HepG2 (cell line): ENCODE data around the gene NKX6-2. TPM values are rescaled to one million over a fixed set of nuclear protein-coding genes. Genes with fewer than 3 reads are reported as not detected.

Experiments
- ATAC-seq: fragments of 200-7000 bp; cut with Tn5 transposase; 3 replicates; pipeline ENCODE4 v1.9.1; 2020; ENCODE audit warnings: mild to moderate bottlenecking, moderate library complexity
- BruUV-seq: library from RNA; stranded (reverse); fragments of 400-500 nt; replicated peaks from 2 replicates; lab custom pipeline; 2021; lab: Mats Ljungman, UMichigan
- CTCF ChIA-PET: fragments of 300-600 bp; formaldehyde crosslinking; extraction: SDS; loops from one replicate; lab custom pipeline; 2021; ENCODE audit warnings: low total read pairs, inconsistent platforms, low intra/inter-chr PET ratio; lab: Yijun Ruan, JAX
- POLR2A ChIA-PET: fragments of 350-600 bp; sonication (Branson Sonifier 250); formaldehyde crosslinking; loops from one replicate; lab custom pipeline; 2020; ENCODE audit warnings: antibody characterized with exemption, inconsistent platforms; lab: Yijun Ruan, JAX
- DNase-seq: peaks from one replicate; pipeline ENCODE4 v3.0.0-alpha.2; 2015; ENCODE audit warnings: low spot score
- FAIRE-seq: peaks from 3 replicates; lab custom pipeline; 2011; peaks lifted over from hg19 to GRCh38; lab: Jason Lieb, UNC
- H2AFZ ChIP-seq: one replicate; pipeline ENCODE4 v1.6.1; 2011; ENCODE audit warnings: low read length, inconsistent platforms
- H3K27ac ChIP-seq: fragments of 300-600 bp; 3 replicates; pipeline ENCODE4 v1.8.0; 2011; ENCODE audit warnings: mixed run types, mild to moderate bottlenecking, mixed read lengths, low read length, inconsistent platforms; ENCODE audit not compliant: insufficient read depth; ENCODE audit errors: extremely low read length
- H3K27me3 ChIP-seq, 2 experiments: fragments of 200-600 bp in 1 of 2; 2 replicates in 1 of 2; 3 replicates in 1 of 2; pipeline versions ENCODE4 v1.6.0 to v1.8.0; 2011; ENCODE audit warnings: low read length in 2 of 2, mild to moderate bottlenecking in 2 of 2, moderate library complexity in 2 of 2, inconsistent platforms in 1 of 2; ENCODE audit not compliant: insufficient read depth in 2 of 2, control insufficient read depth in 1 of 2
- H3K36me3 ChIP-seq, 2 experiments: fragments of 200-600 bp in 1 of 2; replicated peaks in 1 of 2; 2 replicates in 1 of 2; 3 replicates in 1 of 2; pipeline versions ENCODE4 v1.5.1 to v1.8.0; 2011; ENCODE audit warnings: low read length in 2 of 2, inconsistent platforms in 1 of 2; ENCODE audit not compliant: insufficient read depth in 2 of 2, control insufficient read depth in 1 of 2
- H3K4me1 ChIP-seq: 2 replicates; pipeline ENCODE4 v1.5.1; 2012; ENCODE audit warnings: low read length, inconsistent platforms; ENCODE audit not compliant: insufficient read depth
- H3K4me2 ChIP-seq: 2 replicates; pipeline ENCODE4 v1.6.0; 2011; ENCODE audit warnings: low read depth, low read length, inconsistent platforms
- H3K4me3 ChIP-seq, 3 experiments: fragments of 200-600 bp in 1 of 3; sonication (generic), shearing (Covaris generic) in 1 of 3; replicated peaks in 1 of 3; 2 replicates each; pipeline ENCODE4 v1.5.1; 2011 to 2016; ENCODE audit warnings: low read length in 3 of 3, inconsistent platforms in 2 of 3, low read depth in 2 of 3, mild to moderate bottlenecking in 2 of 3, control low read depth in 1 of 3, mixed read lengths in 1 of 3; ENCODE audit not compliant: insufficient read depth in 1 of 3
- H3K79me2 ChIP-seq: one replicate; pipeline ENCODE4 v1.6.1; 2011; ENCODE audit warnings: low read length, inconsistent platforms; ENCODE audit not compliant: insufficient read depth
- H3K9ac ChIP-seq: 2 replicates; pipeline ENCODE4 v1.6.0; 2011; ENCODE audit warnings: mild to moderate bottlenecking, low read depth, low read length, inconsistent platforms; ENCODE audit not compliant: insufficient read depth
- H3K9me3 ChIP-seq: 2 replicates; pipeline ENCODE4 v1.5.1; 2012; ENCODE audit warnings: mild to moderate bottlenecking, low read length
- H4K20me1 ChIP-seq: 2 replicates; pipeline ENCODE4 v1.6.0; 2011; ENCODE audit warnings: inconsistent platforms, mild to moderate bottlenecking, low read length, moderate library complexity; ENCODE audit not compliant: insufficient read depth
- HNRNPUL1 ChIP-seq: fragments of 200-400 bp; formaldehyde crosslinking; IDR thresholded peaks from 2 replicates; pipeline ENCODE4 v1.6.1; 2017; ENCODE audit warnings: low read depth, mild to moderate bottlenecking, low read length, moderate library complexity
- MBD4 ChIP-seq: IDR thresholded peaks from 2 replicates; pipeline ENCODE4 v1.6.1; 2012; ENCODE audit warnings: low read length, inconsistent platforms, borderline replicate concordance
- SIX1 ChIP-seq: sonication (generic); formaldehyde crosslinking; IDR thresholded peaks from 2 replicates; pipeline ENCODE4 v1.4.0; 2020; ENCODE audit warnings: missing genetic modification reagents, borderline replicate concordance
- SKIL ChIP-seq: sonication (generic); formaldehyde crosslinking; IDR thresholded peaks from 2 replicates; pipeline ENCODE4 v1.8.0; 2022; ENCODE audit warnings: missing genetic modification reagents, mild to moderate bottlenecking, moderate library complexity, borderline replicate concordance
- ZNF878 ChIP-seq: sonication (generic); formaldehyde crosslinking; IDR thresholded peaks from 2 replicates; pipeline ENCODE4 v1.8.1; 2023; ENCODE audit warnings: mild to moderate bottlenecking, missing genetic modification reagents, moderate library complexity
- WGBS: methylation state at CpG from one replicate; pipeline ENCODE4 v1.1.6; 2017; ENCODE audit warnings: low lambda C conversion rate; 5-methylcytosine and 5-hydroxymethylcytosine counted together
- in situ Hi-C: cut with HindIII; loops from 2 replicates; pipeline ENCODE4 v1.10.0; 2017; ENCODE audit warnings: low pct_unique_long_range_greater_than_20kb; ENCODE audit not compliant: extremely low pct_ligation_motif_present
- intact Hi-C: fragments of 100-400 bp; cut with micrococcal nuclease; formaldehyde crosslinking; loops from one replicate; pipeline ENCODE4 v1.10.0; 2022; ENCODE audit not compliant: unreplicated experiment
- polyA plus RNA-seq, 8 experiments: library from polyadenylated mRNA; depleted of rRNA in 3 of 8; stranded (reverse) in 7 of 8; unstranded in 1 of 8; fragments of >200 nt; fragmentation: Illumina TruSeq in 4 of 8; extraction: Trizol in 4 of 8; gene quantifications; 2 replicates each; pipeline versions ENCODE4 v1.2.1 to v1.2.3, GENCODE V29; 2011 to 2016; ENCODE audit warnings: low read depth in 4 of 8, missing spikeins in 1 of 8, mixed read lengths in 1 of 8; ENCODE audit not compliant: insufficient read depth in 1 of 8
- total RNA-seq, 5 experiments: library from RNA; depleted of rRNA; stranded (reverse); fragments of >200 nt; fragmentation: Illumina TruSeq; extraction: Trizol; gene quantifications; 2 replicates each; pipeline ENCODE4 v1.2.3, GENCODE V29; 2016; ENCODE audit warnings: low read depth in 1 of 5

NKX6-2 gene
- total and polyA plus RNA-seq, 2 of the 13 experiments (the other 11 are each of a cell fraction or from before 2014, with no cell fraction given), result not detected

- DNase-seq (no peak), ATAC-seq (no peak), FAIRE-seq (no peak)
- no peaks in the 10 kb centered on the region for H4K20me1 ChIP-seq
- H3K4me1 ChIP-seq, result peaks cover 10% of the 10 kb centered on the region
- no peak overlapping the region for H2AFZ ChIP-seq
- no peak overlapping the region for H3K4me2 ChIP-seq
- WGBS, result 23% methylated on average over 3 of the region's 25 CpGs
- H3K79me2 ChIP-seq, result no peaks in the 10 kb centered on the region
- H3K27ac ChIP-seq, result no peak overlapping the region
- no peaks in the 10 kb centered on the region for H3K36me3 ChIP-seq
- intact Hi-C loops (no loop called here), in situ Hi-C loops (no loop called here)
- H3K9ac ChIP-seq, result no peak overlapping the region
- no TSS peak for BruUV-seq
- POLR2A ChIA-PET, result no interaction called here
- H3K9me3 ChIP-seq, result no peaks in the 10 kb centered on the region
- CTCF ChIA-PET, result no interaction called here
- H3K27me3 ChIP-seq, result peaks cover 6 to 41% of the 10 kb centered on the region in 2 experiments
- TF ChIP-seq SIX1, result no peak
- no peak for TF ChIP-seq HNRNPUL1
- TF ChIP-seq ZNF878, result no peak
- no peak for TF ChIP-seq SKIL (CRISPR knock-in tag)
- TF ChIP-seq MBD4, result no peak
- no peak overlapping the region for H3K4me3 ChIP-seq
Observed at GRCh38 chr10:132834891-132835847, 49.2 kb upstream of the NKX6-2 start.
